ENCODE measurements around the gene TMCC1. TPM values are rescaled to one million over a fixed set of nuclear protein-coding genes. Genes with fewer than 3 reads are reported as not detected.
"Not testable (repeated sequence)": the region's sequence is repeated elsewhere in the genome, so short reads cannot be mapped to it uniquely, and the experiment has no call there.

TMCC1 gene
- total RNA-seq, 2 experiments from 2014 or later, result 33.3 to 33.8 TPM

- TF ChIP-seq CTCF (IDR thresholded peaks at IDR 0.05), result no peak
- Mint-ChIP-seq H3K36me3 (ENCODE audit: low read depth) (no peaks in the 10 kb centered on the region), H3K4me3 (no peak overlapping the region), H3K9me3 (no peaks in the 10 kb centered on the region), H3K4me1 (ENCODE audit: low read depth) (peaks cover 17% of the 10 kb centered on the region), H3K27ac (no peak overlapping the region), H3K27me3 (no peaks in the 10 kb centered on the region)
- DNase-seq, result no peak
- H3K4me3 ChIP-seq (ENCODE audit: low read length), result no peak overlapping the region
- H3K4me1 ChIP-seq (ENCODE audit: insufficient read depth, low read length), result peaks cover 25% of the 10 kb centered on the region
- no peaks in the 10 kb centered on the region for H3K9me3 ChIP-seq (ENCODE audit: control insufficient read depth in 1 of 2, insufficient read depth in 1 of 2, low read length in 2 of 2)
- H3K27ac ChIP-seq (ENCODE audit: low read depth in 1 of 2, low read length in 2 of 2), result no peak overlapping the region
- ATAC-seq (ENCODE audit: poor library complexity), result no peak
- no peaks in the 10 kb centered on the region for H3K27me3 ChIP-seq (ENCODE audit: control insufficient read depth in 1 of 2, insufficient read depth in 2 of 2, low read length in 2 of 2)
- POLR2A ChIA-PET, result no interaction called here
- CTCF ChIA-PET, result no interaction called here
- no peaks in the 10 kb centered on the region for H3K36me3 ChIP-seq (ENCODE audit: insufficient read depth, low read length)
- intact Hi-C loops (cut with DNase I, micrococcal nuclease), result no loop called here
Observed at GRCh38 chr3:129611446-129611800, 282.1 kb downstream of the TMCC1 start.

GRCh38 chr3:129610794-129611445, 282.6 kb downstream of the TMCC1 start:
- H3K9me3 ChIP-seq (ENCODE audit: control insufficient read depth in 1 of 2, insufficient read depth in 1 of 2, low read length in 2 of 2); ATAC-seq (ENCODE audit: poor library complexity); H3K27ac Mint-ChIP-seq; intact Hi-C loops (cut with DNase I, micrococcal nuclease); H3K4me3 Mint-ChIP-seq; DNase-seq; H3K9me3 Mint-ChIP-seq; H3K27ac ChIP-seq (ENCODE audit: low read depth in 1 of 2, low read length in 2 of 2); H3K36me3 ChIP-seq (ENCODE audit: insufficient read depth, low read length); H3K4me3 ChIP-seq (ENCODE audit: low read length); H3K27me3 ChIP-seq (ENCODE audit: control insufficient read depth in 1 of 2, insufficient read depth in 2 of 2, low read length in 2 of 2); CTCF ChIA-PET; H3K36me3 Mint-ChIP-seq (ENCODE audit: low read depth); H3K27me3 Mint-ChIP-seq: not testable (repeated sequence)
- POLR2A ChIA-PET, result interaction anchor here (0.6 kb wide), 1 partner anchor 132 kb away, joined by 4 read pairs; no protein-coding TSS in a partner anchor
- H3K4me1 Mint-ChIP-seq (ENCODE audit: low read depth), result peaks cover 17% of the 10 kb centered on the region
- peaks cover 28% of the 10 kb centered on the region for H3K4me1 ChIP-seq (ENCODE audit: insufficient read depth, low read length)

DNA sequence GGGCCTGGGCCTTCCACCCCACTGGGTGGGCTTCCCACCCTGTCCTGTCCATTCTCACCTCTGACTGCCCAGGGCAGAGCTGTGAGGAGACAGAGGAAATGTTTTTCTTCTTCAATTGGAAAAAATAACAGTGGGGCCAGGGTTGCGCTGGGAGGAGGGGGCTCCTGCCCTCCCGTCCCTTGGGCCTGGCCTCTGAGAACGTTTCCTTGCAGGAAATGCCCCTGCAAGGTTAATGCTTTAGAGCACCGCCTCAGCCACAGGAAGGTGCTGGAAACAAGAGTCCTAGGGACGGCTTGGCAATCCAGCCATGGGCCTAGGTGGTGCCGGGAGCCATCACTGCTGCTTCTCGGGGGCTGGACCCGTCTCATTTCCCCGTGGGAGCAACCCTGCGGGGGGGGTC, 283.2 kb downstream of the TMCC1 start:
- Histone ChIP-seq H3K9me3 (ENCODE audit: control insufficient read depth in 1 of 2, insufficient read depth in 1 of 2, low read length in 2 of 2) (no peaks in the 10 kb centered on the region), H3K36me3 (ENCODE audit: insufficient read depth, low read length) (no peaks in the 10 kb centered on the region), H3K4me3 (ENCODE audit: low read length) (no peak overlapping the region), H3K4me1 (ENCODE audit: insufficient read depth, low read length) (peaks cover 35% of the 10 kb centered on the region), H3K27ac (ENCODE audit: low read depth in 1 of 2, low read length in 2 of 2) (no peak overlapping the region), H3K27me3 (ENCODE audit: control insufficient read depth in 1 of 2, insufficient read depth in 2 of 2, low read length in 2 of 2) (no peaks in the 10 kb centered on the region)
- no peak for TF ChIP-seq CTCF (IDR thresholded peaks at IDR 0.05)
- intact Hi-C loops (cut with DNase I, micrococcal nuclease), result no loop called here
- no peaks in the 10 kb centered on the region for H3K9me3 Mint-ChIP-seq
- H3K27me3 Mint-ChIP-seq, result peaks cover 5% of the 10 kb centered on the region
- H3K4me3 Mint-ChIP-seq, result no peak overlapping the region
- ChIA-PET CTCF (no interaction called here), POLR2A (interaction anchor here (0.6 kb wide), 1 partner anchor 133 kb away, joined by 4 read pairs; no protein-coding TSS in a partner anchor)
- no peak for DNase-seq
- no peak overlapping the region for H3K27ac Mint-ChIP-seq
- peaks cover 4% of the 10 kb centered on the region for H3K36me3 Mint-ChIP-seq (ENCODE audit: low read depth)
- H3K4me1 Mint-ChIP-seq (ENCODE audit: low read depth), result peaks cover 22% of the 10 kb centered on the region
- no peak for ATAC-seq (ENCODE audit: poor library complexity)
